ENCODE data around the gene CCDC83.
A peak's percentile ranks its signal among the peaks of the same experiment; 100 is the strongest.

Gene CCDC83

DNA sequence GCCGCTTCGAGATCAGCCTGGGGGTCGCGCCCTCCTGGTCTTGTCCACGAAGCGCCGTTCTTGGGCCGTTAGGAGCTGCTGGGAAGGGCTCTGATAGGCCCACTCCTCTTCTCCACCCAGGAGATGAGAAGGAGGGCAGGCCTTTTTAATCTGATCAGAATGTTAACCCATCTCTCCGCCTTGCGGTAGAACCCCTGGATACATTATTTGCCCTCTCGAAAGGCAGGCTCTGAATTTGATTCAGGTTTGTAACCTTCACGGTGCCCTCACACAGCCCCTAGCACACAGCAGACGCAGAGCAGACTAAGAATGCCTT is at the start of gene CCDC83:
CCDC83 (plus strand) TSS at position 43 of the 316 bp plus-strand sequence. CDS start 9,741 bp downstream, outside the sequence.
- TF ChIP-seq GATA3 (IDR thresholded peaks at IDR 0.05; ENCODE audit: low read depth, low read length), result no peak
- TF ChIP-seq GATA2 (IDR thresholded peaks at IDR 0.05; ENCODE audit: low read depth, low read length), result no peak

DNA sequence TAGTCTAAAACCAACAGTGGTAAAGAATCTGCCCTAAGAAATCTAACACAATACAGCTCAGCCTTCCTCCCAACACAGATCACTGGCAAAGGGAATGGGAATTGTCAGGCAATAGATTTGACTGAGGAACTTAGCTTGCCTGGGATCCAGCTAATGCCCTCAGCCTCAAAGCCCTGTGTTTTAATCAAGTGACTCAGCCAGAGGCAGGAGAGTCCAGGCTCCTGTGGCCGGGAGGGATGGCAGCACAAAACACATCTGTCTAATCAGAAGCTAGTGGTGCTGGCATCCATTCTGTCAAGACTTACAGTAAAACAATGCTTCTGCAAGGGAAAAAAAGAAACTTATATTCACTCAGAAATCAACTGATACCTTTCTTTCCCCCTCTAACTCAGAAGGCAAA is 49.8 kb upstream of the CCDC83 start:
- no peak for TF ChIP-seq GATA2 (IDR thresholded peaks at IDR 0.05; ENCODE audit: low read depth, low read length)
- TF ChIP-seq GATA3 (IDR thresholded peaks at IDR 0.05; ENCODE audit: low read depth, low read length), result no peak

GRCh38 chr11:85806016-85806415 is 49.2 kb upstream of the CCDC83 start:
- no peak for TF ChIP-seq GATA2 (IDR thresholded peaks at IDR 0.05; ENCODE audit: low read depth, low read length)
- no peak for TF ChIP-seq GATA3 (IDR thresholded peaks at IDR 0.05; ENCODE audit: low read depth, low read length)

DNA sequence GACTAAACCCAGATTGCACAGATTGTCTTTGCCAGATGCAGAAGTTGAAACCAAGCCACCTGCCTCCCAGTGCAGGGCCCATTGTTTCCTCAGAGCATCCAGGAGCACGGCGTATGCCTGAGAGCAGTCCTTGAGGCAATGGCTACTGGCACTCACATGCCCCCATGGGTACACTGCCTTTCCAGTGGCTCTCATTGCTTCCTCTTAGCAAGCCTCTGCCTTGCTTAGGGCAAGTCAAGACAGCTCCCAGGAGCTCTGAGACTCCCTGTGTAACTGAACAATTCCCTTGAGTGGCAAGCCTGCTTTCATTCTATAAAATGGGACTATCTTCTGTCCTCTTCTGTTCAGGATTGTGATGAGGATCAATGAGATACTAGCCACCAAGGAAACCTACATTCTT is 48.3 kb upstream of the CCDC83 start:
- TF ChIP-seq GATA3 (IDR thresholded peaks at IDR 0.05; ENCODE audit: low read depth, low read length) (no peak), GATA2 (IDR thresholded peaks at IDR 0.05; ENCODE audit: low read depth, low read length) (no peak)

DNA sequence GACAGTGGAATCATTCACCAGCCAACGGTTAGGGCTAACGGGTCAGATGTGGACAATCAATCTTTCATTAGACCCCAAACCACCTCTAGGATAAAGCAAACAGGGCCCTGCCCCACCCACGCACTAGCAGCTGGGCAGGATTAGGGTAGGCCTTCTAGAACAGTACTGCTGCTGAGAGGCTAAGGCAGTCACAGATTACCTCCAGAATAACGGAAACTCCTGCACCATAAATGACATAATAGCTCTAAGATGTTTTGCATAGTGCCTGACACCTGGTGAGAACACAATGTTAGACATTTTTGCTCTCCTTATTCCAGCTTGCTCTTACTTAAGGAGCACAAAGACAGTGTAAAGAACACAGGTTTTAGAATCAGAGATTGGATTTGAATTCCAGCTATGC is 46.0 kb upstream of the CCDC83 start:
- TF ChIP-seq GATA3 (IDR thresholded peaks at IDR 0.05; ENCODE audit: low read depth, low read length) (no peak), GATA2 (IDR thresholded peaks at IDR 0.05; ENCODE audit: low read depth, low read length) (no peak)

DNA sequence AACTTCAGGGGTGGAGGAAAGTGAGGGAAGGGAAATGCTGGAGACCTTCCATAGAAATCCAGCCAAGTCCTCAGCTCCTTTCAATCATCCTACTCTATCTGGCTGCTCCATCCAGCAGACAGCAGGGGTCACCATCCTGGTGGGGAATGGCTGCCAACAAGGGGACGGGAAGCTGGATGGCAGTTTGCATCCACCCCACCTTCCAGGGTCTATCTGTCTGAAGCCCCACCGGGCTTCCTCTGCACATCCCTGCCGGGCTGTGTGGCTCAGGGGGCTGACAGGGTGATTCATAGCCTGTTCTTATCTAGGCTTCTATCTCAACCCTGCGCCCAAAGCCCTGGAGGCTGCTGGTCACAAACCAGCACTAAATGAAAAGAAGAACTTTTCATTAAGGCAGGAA is 45.3 kb upstream of the CCDC83 start:
- TF ChIP-seq GATA3 (IDR thresholded peaks at IDR 0.05; ENCODE audit: low read depth, low read length) (peak; percentile 37; the same call in 1 of the 2 replicates), GATA2 (IDR thresholded peaks at IDR 0.05; ENCODE audit: low read depth, low read length) (peak; percentile 84)

DNA sequence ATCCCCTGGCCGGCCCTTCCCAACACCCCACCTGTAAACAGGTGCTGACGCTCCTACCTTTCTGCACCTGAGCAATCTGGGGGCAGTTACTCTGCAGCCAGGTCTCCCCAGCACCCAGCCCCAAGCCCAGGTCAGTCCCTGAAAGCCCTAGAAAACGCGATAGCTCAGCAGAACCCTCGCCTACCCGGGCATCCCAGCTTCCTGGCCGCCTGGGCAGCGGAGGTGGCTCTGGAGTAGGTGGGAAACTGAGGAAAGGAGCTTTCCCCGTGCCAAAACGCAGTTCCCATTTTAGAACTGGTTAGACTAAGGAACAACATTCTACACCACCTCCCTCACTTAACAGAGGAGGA is 44.7 kb upstream of the CCDC83 start:
- TF ChIP-seq GATA3 (IDR thresholded peaks at IDR 0.05; ENCODE audit: low read depth, low read length) (no peak), GATA2 (IDR thresholded peaks at IDR 0.05; ENCODE audit: low read depth, low read length) (no peak)

DNA sequence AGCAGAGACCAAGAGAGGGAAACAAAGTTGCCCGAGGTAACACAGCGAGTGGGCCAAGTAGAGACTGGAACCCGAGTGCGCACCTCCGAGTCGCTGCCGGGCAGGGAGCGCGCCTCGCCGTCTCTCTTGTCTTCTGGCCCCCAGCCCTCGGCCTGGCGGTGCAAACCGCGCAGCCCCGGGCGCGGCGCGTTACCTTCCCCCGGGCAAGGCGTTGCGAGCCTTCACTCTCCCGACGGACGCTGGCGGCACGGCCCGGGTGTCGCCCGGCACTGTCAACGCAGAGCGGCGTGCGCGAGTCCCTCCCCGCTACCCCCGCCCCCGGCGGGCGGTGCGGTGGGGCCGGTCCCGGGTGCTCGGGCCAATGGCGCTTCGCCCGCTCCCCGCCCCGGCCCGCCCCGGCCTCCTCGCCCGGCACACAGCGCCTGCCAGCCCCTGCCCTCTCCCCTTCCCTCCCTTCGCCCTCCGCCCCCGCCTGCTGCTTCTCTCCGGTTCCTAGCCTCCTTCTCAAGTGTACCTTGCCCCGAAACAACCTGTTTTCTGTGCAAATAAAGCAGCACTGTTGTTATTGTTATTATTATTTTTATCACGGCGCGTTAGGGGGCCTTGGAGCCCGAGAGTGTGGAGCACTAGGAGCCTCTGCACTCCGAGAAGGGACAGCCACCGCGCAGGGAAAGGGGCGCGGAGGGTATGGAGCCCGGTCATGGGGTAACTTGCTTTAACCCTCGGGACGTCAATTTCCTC is 44.1 kb upstream of the CCDC83 start, which contains the start of gene SYTL2:
SYTL2 (minus strand) TSS at position 271 of the 741 bp plus-strand sequence. CDS start 53,416 bp downstream, outside the sequence.
- no peak for TF ChIP-seq GATA2 (IDR thresholded peaks at IDR 0.05; ENCODE audit: low read depth, low read length)
- no peak for TF ChIP-seq GATA3 (IDR thresholded peaks at IDR 0.05; ENCODE audit: low read depth, low read length)

GRCh38 chr11:85811624-85812023 is 43.6 kb upstream of the CCDC83 start:
- TF ChIP-seq GATA2 (IDR thresholded peaks at IDR 0.05; ENCODE audit: low read depth, low read length) (no peak), GATA3 (IDR thresholded peaks at IDR 0.05; ENCODE audit: low read depth, low read length) (no peak)

DNA sequence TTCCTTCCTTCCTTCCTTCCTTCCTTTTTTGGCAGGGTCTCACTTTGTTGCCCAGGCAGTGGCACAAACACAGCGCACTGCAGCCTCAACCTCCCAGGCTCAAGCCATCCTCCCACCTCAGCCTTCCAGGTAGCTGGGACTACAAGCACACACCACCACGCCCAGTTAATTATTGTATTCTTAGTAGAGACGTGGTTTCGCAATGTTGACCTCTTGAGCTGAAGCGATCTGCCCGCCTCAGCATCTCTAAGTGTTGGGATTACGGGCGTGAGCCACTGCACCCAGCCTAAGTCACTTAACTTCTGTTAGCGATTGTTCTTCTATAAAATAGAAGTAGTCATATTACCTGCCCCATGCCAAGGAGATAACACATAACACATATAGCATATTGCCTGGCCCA is 41.5 kb upstream of the CCDC83 start:
- TF ChIP-seq GATA3 (IDR thresholded peaks at IDR 0.05; ENCODE audit: low read depth, low read length), result no peak
- TF ChIP-seq GATA2 (IDR thresholded peaks at IDR 0.05; ENCODE audit: low read depth, low read length), result no peak

DNA sequence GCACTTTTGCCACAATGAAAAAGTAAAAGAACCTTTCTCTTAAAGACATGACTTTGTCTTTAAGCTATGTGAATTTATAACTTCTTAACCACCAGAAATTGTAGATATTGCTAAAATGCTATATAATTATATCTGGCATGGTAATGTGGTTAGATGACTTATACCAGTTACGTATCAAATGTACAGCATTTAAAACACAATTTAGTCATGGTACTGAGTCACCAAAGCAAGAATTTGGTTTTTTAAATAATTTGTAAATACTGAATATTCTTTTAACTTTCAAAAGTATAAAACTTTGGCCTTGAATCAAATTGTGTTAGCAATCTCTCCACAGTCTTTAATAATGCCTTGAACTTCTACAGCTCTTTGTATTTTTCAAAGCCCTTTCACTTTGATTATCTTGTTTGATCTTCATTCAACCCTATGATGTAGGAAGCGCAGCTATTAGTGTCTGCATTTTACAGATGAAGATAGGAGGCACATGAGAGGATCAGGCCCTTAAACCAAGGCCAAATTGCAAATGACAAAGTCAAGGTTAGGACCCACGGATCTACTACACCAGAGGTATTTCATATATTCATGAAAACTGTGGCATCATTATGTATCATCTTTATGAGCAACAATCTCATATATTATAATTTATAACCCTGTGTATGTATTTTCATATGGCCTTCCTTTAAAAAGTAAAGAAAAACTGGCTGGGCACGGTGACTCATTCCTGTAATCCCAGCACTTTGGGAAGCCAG is 39.8 kb upstream of the CCDC83 start:
- no peak for TF ChIP-seq GATA2 (IDR thresholded peaks at IDR 0.05; ENCODE audit: low read depth, low read length)
- TF ChIP-seq GATA3 (IDR thresholded peaks at IDR 0.05; ENCODE audit: low read depth, low read length), result no peak

DNA sequence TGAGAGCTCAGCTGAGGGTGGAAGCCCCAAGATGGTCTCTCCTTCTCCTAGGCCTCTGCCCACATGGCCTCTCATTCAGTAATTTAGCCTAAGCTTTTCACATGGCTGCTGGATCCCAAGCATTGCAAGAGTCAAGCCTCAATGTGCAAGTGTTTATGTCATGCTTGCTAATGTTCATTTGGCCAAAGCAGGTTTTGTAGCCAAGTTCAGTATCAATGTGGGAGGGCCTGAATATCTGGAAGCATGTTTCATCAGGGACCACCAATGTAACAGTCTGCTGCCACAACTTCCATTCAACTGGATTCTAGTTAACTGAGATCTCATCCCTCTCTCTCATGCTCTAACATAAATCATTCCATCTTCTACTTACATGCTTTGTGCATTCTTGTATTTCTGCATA is 35.7 kb upstream of the CCDC83 start:
- no peak for TF ChIP-seq GATA2 (IDR thresholded peaks at IDR 0.05; ENCODE audit: low read depth, low read length)
- TF ChIP-seq GATA3 (IDR thresholded peaks at IDR 0.05; ENCODE audit: low read depth, low read length), result no peak

DNA sequence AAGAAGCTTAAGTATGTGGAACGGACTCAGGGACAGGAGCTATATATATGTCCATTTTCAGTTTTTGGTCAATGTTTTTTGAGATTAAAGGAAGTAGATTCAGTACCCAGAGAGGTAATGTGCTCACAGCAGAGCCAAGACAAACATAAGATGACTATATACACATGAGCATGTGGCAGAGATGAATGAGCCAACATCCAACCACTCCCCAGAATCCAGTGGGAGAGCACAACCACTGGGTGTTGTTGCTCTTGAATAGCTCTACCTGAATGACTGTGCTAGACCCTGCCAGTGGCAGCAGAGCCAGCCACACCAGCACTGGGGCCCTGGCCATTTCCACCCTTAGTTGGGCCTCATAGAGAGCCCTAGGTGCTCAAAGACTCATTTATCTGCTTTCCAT is 33.5 kb upstream of the CCDC83 start:
- no peak for TF ChIP-seq GATA2 (IDR thresholded peaks at IDR 0.05; ENCODE audit: low read depth, low read length)
- TF ChIP-seq GATA3 (IDR thresholded peaks at IDR 0.05; ENCODE audit: low read depth, low read length), result no peak

GRCh38 chr11:85822814-85823213 is 32.4 kb upstream of the CCDC83 start:
- TF ChIP-seq GATA3 (IDR thresholded peaks at IDR 0.05; ENCODE audit: low read depth, low read length), result no peak

DNA sequence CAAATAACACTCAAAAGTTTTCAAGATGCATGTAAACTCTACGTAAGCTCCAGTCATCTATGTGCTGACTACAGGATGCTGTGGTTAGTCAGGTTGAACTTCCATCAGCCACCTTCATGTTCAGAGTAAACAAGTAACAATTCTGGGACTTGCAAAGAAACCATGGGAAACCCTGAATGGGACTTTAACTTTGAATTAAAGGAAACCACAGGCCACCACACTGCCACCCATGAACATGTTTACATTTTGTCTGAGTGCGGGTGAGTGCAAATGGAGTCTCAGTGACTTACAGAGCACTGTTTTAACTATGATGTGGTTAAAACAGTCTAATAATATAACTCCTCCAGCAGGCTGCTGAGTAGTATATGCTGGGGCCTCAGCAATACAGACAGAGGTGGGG is 31.4 kb upstream of the CCDC83 start:
- TF ChIP-seq GATA2 (IDR thresholded peaks at IDR 0.05; ENCODE audit: low read depth, low read length) (no peak), GATA3 (IDR thresholded peaks at IDR 0.05; ENCODE audit: low read depth, low read length) (no peak)
